Fibroblast of skin of left biceps (primary cell): ENCODE measurements around the gene LCE2D.

Source experiments
- DNase-seq, 2 experiments: peaks; one replicate each; pipeline ENCODE4 v3.0.0-alpha.2; 2013; ENCODE audit warnings: low read depth in 2 of 2

LCE2D gene

GRCh38 chr1:152697701-152698600 is 34.8 kb downstream of the LCE2D start, which contains the start of gene LCE2A:
LCE2A (plus strand) TSS chr1:152698345; CDS start chr1:152698902, 557 bp downstream.
- DNase-seq = no peak

GRCh38 chr1:152699746-152700145 is 36.6 kb downstream of the LCE2D start:
- no peak for DNase-seq

- no peak for DNase-seq
Measured at GRCh38 chr1:152707860-152708259, 44.7 kb downstream of the LCE2D start, which contains the start of gene LCE4A. LCE4A (plus strand) TSS chr1:152708160; CDS start chr1:152709076, 916 bp downstream.
